ENCODE results near the gene SH3RF3. TPM values are rescaled to one million over a fixed set of nuclear protein-coding genes. Genes with fewer than 3 reads are reported as not detected.
A peak's percentile ranks its signal among the peaks of the same experiment; 100 is the strongest.

Gene SH3RF3
- total RNA-seq, 1 donor from 2014 or later = 2.1 TPM

DNA sequence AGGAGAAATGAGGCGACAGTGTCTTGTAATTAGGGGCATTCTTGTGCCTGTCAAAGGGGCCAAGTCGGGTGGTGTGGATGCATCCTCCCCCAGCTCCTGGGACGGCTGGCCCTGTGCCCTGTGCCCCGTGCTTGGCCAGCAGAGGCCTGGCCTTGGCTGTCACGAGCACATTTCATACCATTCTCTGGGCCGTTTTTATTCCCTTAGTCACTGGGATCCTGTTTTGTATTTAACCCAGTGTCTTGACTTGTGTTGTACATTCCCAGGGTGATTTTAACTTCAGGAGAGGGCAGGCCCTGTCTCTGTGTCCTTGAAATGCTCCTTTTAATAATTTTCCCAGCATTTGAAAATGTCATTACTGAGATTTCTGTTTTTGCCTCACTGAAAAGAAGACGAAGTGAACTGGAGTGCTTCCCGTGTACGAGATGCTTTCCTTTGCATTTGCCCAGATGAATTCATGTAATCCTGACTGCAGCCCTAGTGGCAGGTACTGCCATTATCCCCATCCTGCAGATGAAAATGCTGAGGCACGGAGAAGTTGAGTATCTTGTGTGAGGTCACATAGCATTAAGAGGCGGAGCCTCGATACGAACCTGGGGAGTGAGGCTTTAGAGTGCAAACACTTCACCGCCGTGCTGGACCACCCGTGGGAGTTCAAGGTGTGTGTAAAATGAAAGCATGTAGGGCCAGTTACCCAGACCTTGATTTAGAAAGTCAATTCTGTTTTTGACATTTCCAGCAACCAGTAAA lies 57.0 kb downstream of the SH3RF3 start:
- no peaks in the 10 kb centered on the region for H3K36me3 ChIP-seq (ENCODE audit: control insufficient read depth in 3 of 3, insufficient read depth in 3 of 3, low read length in 3 of 3)
- peaks cover 33 to 39% (median 34%) of the 10 kb centered on the region in 3 donors for H3K4me1 ChIP-seq (ENCODE audit: control insufficient read depth in 3 of 3, insufficient read depth in 3 of 3, low read length in 3 of 3)
- no peaks in the 10 kb centered on the region for H3K27me3 ChIP-seq (ENCODE audit: control insufficient read depth in 3 of 3, insufficient read depth in 3 of 3, low read length in 3 of 3)
- H3K9me3 ChIP-seq (ENCODE audit: control insufficient read depth in 3 of 3, low read length in 3 of 3) = no peaks in the 10 kb centered on the region
- H3K27ac ChIP-seq (ENCODE audit: low read depth, low read length) = peak overlapping the region; percentile 92
- H3K4me3 ChIP-seq (ENCODE audit: low read length in 3 of 3) = peak overlapping the region; percentile 16 to 30 (median 25)
- H3K9ac ChIP-seq (ENCODE audit: low read depth in 1 of 3, low read length in 3 of 3) = peak overlapping the region; percentile 62 to 79 (median 71)

DNA sequence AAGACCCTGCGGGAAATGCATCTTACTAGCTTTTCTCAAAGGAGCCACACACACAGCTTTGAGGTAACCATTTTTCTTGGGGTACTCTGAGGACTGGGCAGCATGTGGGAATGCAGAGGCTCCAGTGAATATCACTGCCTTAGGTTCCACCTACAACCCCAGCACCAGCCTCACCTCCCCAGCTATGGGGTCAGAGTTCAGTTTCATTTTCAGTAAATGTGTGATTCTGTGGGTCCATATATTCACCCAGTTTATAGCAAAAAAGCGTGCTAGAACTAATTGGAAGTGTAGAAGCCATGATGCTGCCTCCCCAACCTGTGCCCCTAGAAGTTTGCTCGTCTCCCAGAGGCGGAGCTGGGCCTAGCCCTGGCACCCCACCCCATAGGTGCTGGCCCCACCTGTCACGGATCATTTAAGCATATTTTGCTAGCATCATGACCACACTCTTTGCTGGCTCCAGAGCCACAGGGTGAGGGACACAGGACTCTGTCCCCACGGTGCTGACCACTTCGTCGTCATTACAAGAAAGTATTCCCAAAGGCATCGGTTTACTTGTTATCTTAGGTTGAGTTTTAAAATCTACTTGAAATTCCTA lies 57.7 kb downstream of the SH3RF3 start:
- Histone ChIP-seq H3K9me3 (ENCODE audit: control insufficient read depth in 3 of 3, low read length in 3 of 3) (no peaks in the 10 kb centered on the region), H3K27ac (ENCODE audit: low read depth, low read length) (peak overlapping the region; percentile 92), H3K36me3 (ENCODE audit: control insufficient read depth in 3 of 3, insufficient read depth in 3 of 3, low read length in 3 of 3) (no peaks in the 10 kb centered on the region), H3K4me3 (ENCODE audit: low read length in 3 of 3) (no peak overlapping the region), H3K27me3 (ENCODE audit: control insufficient read depth in 3 of 3, insufficient read depth in 3 of 3, low read length in 3 of 3) (no peaks in the 10 kb centered on the region), H3K9ac (ENCODE audit: low read depth in 1 of 3, low read length in 3 of 3) (peak overlapping the region in 1 of 3 donors; percentile 79), H3K4me1 (ENCODE audit: control insufficient read depth in 3 of 3, insufficient read depth in 3 of 3, low read length in 3 of 3) (peaks cover 33 to 46% (median 34%) of the 10 kb centered on the region in 3 donors)

DNA sequence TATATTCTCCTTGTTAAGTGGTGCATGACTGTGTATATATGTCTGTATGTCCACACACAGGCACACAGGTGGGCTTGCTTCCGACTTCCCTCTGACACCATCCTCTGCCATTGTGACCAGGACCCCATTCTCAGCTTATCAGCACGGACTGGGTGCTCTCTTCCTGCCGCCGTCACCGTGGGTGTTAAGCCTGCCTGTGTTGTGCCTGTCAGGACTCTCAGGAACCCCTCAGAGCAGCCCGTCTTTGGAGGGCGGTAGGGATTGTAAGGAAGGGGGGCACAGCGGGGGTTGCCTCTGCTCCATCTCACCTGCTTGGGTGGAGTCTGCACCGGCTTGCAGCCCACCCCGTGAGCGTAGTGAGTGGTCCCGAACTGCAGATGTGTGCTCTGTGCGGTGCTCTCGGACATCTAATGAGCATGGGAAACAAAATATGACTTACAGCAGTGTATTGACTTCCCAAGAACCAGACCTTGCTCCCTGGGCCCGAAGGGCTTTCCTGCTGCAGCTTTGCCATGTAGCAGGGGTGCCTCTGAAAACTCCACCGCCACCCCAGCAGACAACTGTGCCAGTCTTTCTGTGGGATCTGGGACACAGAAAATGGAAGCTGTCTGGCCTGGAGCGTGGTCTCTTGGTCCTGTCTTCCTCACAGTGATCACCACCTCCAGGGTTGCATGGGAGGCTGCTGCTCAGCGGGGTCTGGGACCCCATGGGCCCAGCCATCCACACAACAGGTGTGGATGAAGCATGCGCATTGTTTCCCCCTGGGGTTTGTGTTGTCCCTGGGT lies 58.9 kb downstream of the SH3RF3 start:
- Histone ChIP-seq H3K4me1 (ENCODE audit: control insufficient read depth in 3 of 3, insufficient read depth in 3 of 3, low read length in 3 of 3) (peaks cover 33 to 46% (median 40%) of the 10 kb centered on the region in 3 donors), H3K4me3 (ENCODE audit: low read length in 3 of 3) (no peak overlapping the region), H3K27ac (ENCODE audit: low read depth, low read length) (no peak overlapping the region), H3K27me3 (ENCODE audit: control insufficient read depth in 3 of 3, insufficient read depth in 3 of 3, low read length in 3 of 3) (no peaks in the 10 kb centered on the region), H3K9me3 (ENCODE audit: control insufficient read depth in 3 of 3, low read length in 3 of 3) (no peaks in the 10 kb centered on the region), H3K9ac (ENCODE audit: low read depth in 1 of 3, low read length in 3 of 3) (no peak overlapping the region), H3K36me3 (ENCODE audit: control insufficient read depth in 3 of 3, insufficient read depth in 3 of 3, low read length in 3 of 3) (no peaks in the 10 kb centered on the region)

DNA sequence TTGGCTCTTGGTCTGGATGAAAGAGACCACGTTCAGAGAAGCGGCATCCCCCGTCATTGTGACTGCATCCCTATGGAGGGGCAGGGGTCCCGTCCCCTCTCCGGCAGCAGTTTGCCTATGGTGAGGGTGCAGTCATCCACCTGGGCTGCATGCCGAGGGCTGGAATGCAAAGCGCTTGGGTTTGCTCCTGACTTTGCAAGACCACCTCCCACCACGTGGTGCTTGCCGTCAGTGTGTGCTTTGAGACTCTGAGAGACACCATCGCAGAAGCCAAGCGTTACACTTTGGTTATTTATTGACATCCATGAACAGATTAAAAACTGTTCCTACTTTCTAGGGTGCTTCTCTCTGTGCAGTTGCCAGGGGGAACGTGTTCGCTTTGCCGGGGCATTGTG lies 59.5 kb downstream of the SH3RF3 start:
- Histone ChIP-seq H3K27ac (ENCODE audit: low read depth, low read length) (no peak overlapping the region), H3K4me1 (ENCODE audit: control insufficient read depth in 3 of 3, insufficient read depth in 3 of 3, low read length in 3 of 3) (peaks cover 34 to 49% (median 42%) of the 10 kb centered on the region in 3 donors), H3K27me3 (ENCODE audit: control insufficient read depth in 3 of 3, insufficient read depth in 3 of 3, low read length in 3 of 3) (no peaks in the 10 kb centered on the region), H3K4me3 (ENCODE audit: low read length in 3 of 3) (no peak overlapping the region), H3K36me3 (ENCODE audit: control insufficient read depth in 3 of 3, insufficient read depth in 3 of 3, low read length in 3 of 3) (no peaks in the 10 kb centered on the region), H3K9me3 (ENCODE audit: control insufficient read depth in 3 of 3, low read length in 3 of 3) (no peaks in the 10 kb centered on the region), H3K9ac (ENCODE audit: low read depth in 1 of 3, low read length in 3 of 3) (no peak overlapping the region)

DNA sequence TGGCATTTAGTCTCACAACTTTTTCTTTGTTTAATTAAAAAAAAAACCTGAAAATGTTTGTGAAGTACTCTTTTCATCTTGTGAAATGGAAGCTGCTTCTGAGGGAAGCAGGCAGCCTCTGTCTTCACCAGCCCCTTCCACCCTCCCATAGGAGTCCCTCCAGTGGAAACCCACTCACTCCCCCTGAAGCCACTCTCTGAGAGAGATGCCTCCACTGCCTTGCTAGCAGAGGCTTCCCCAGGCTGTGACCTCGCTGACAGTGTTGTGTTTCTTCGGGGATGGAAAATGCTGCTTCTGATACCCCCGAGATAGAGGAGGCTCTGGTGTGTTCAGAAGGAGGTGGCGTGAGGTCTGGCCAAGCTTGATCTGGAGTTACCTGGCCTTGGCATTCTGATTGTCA lies 59.9 kb downstream of the SH3RF3 start:
- no peaks in the 10 kb centered on the region for H3K36me3 ChIP-seq (ENCODE audit: control insufficient read depth in 3 of 3, insufficient read depth in 3 of 3, low read length in 3 of 3)
- H3K27ac ChIP-seq (ENCODE audit: low read depth, low read length) = no peak overlapping the region
- no peaks in the 10 kb centered on the region for H3K9me3 ChIP-seq (ENCODE audit: control insufficient read depth in 3 of 3, low read length in 3 of 3)
- no peak overlapping the region for H3K9ac ChIP-seq (ENCODE audit: low read depth in 1 of 3, low read length in 3 of 3)
- H3K4me3 ChIP-seq (ENCODE audit: low read length in 3 of 3) = no peak overlapping the region
- no peaks in the 10 kb centered on the region for H3K27me3 ChIP-seq (ENCODE audit: control insufficient read depth in 3 of 3, insufficient read depth in 3 of 3, low read length in 3 of 3)
- peaks cover 34 to 49% (median 42%) of the 10 kb centered on the region in 3 donors for H3K4me1 ChIP-seq (ENCODE audit: control insufficient read depth in 3 of 3, insufficient read depth in 3 of 3, low read length in 3 of 3)

DNA sequence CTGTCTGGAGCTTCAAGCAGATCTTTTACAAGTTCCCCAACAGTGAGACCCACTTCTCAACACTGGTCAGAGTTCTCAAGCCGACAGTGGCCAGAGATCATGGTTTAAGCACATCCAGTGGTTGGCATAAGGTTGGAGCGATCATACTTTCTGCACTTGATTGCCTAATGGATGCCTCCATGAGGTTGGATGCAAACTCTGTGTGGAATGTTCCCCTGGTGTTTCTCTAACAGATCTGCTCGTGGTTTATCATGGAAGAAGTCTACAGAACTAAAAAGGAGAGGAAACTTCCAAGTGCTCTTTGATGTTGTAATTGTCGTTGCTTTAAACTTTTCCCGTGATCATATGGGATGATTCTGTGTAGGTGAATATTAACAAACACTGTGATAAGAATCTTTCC lies 60.7 kb downstream of the SH3RF3 start:
- Histone ChIP-seq H3K27ac (ENCODE audit: low read depth, low read length) (no peak overlapping the region), H3K36me3 (ENCODE audit: control insufficient read depth in 3 of 3, insufficient read depth in 3 of 3, low read length in 3 of 3) (no peaks in the 10 kb centered on the region), H3K9ac (ENCODE audit: low read depth in 1 of 3, low read length in 3 of 3) (no peak overlapping the region), H3K27me3 (ENCODE audit: control insufficient read depth in 3 of 3, insufficient read depth in 3 of 3, low read length in 3 of 3) (no peaks in the 10 kb centered on the region), H3K9me3 (ENCODE audit: control insufficient read depth in 3 of 3, low read length in 3 of 3) (no peaks in the 10 kb centered on the region), H3K4me3 (ENCODE audit: low read length in 3 of 3) (no peak overlapping the region), H3K4me1 (ENCODE audit: control insufficient read depth in 3 of 3, insufficient read depth in 3 of 3, low read length in 3 of 3) (peaks cover 36 to 49% (median 42%) of the 10 kb centered on the region in 3 donors)

DNA sequence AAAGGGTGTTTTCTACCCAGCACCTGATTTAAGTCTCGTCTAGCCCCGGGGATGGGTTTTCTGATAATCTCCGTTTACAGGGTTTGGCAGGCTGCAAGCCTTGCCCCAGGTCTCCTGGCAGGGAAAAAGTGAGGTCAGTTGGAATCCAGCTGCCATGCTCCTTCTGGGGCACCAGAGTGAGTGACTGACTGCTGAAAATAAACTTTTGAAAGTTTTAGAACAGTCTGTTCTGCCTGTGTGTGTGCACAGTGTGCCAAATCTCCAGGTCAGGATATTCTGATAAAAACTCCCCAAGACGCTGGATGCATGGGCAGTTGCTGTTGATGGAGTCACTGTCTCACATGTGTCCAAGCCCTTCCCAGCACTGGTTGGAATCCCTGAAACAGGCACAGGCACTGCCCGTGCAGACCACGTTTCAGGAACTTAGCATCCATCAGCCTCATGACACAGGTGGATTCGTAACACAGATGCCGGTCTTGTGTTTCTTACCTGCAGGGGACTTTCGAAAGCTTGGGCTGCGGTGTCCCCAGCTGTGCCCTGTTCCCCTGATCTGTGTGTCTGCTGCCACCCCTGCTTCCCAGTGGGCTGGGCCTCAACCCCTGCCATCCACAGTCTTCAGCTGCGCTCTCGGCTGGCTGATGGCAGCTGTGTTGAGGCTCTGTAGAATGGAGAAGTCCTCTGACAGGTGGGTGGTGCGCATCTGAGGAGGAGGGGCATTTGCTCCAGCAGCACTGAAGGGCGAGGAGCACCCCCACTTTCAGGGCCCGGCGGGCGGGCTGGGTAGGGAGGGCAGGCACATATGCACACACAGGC lies 65.0 kb downstream of the SH3RF3 start:
- no peak overlapping the region for H3K27ac ChIP-seq (ENCODE audit: low read depth, low read length)
- H3K4me3 ChIP-seq (ENCODE audit: low read length in 3 of 3) = no peak overlapping the region
- no peaks in the 10 kb centered on the region for H3K27me3 ChIP-seq (ENCODE audit: control insufficient read depth in 3 of 3, insufficient read depth in 3 of 3, low read length in 3 of 3)
- H3K4me1 ChIP-seq (ENCODE audit: control insufficient read depth in 3 of 3, insufficient read depth in 3 of 3, low read length in 3 of 3) = peaks cover 47 to 65% (median 49%) of the 10 kb centered on the region in 3 donors
- H3K9me3 ChIP-seq (ENCODE audit: control insufficient read depth in 3 of 3, low read length in 3 of 3) = no peaks in the 10 kb centered on the region
- H3K9ac ChIP-seq (ENCODE audit: low read depth in 1 of 3, low read length in 3 of 3) = peak overlapping the region in 1 of 3 donors; percentile 76
- H3K36me3 ChIP-seq (ENCODE audit: control insufficient read depth in 3 of 3, insufficient read depth in 3 of 3, low read length in 3 of 3) = no peaks in the 10 kb centered on the region

DNA sequence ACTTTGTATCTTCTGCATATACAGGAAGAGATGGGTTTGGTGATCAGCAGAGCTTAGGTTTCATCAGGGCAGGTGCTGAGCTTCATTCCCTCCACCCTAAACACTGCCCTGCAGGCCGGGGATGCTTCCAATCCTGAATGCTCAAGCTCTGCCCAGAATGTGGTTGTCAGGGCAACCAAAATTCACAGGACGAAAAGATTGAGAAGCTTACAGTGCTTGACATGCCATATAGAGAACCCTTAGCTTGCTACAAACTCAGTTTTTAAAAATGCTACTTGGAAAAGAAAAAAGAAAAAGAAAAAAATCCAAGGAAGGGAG lies 65.6 kb downstream of the SH3RF3 start:
- Histone ChIP-seq H3K9ac (ENCODE audit: low read depth in 1 of 3, low read length in 3 of 3) (peak overlapping the region in 2 of 3 donors; percentile 26 to 76), H3K4me1 (ENCODE audit: control insufficient read depth in 3 of 3, insufficient read depth in 3 of 3, low read length in 3 of 3) (peaks cover 47 to 65% (median 49%) of the 10 kb centered on the region in 3 donors), H3K36me3 (ENCODE audit: control insufficient read depth in 3 of 3, insufficient read depth in 3 of 3, low read length in 3 of 3) (no peaks in the 10 kb centered on the region), H3K27ac (ENCODE audit: low read depth, low read length) (peak overlapping the region; percentile 81), H3K27me3 (ENCODE audit: control insufficient read depth in 3 of 3, insufficient read depth in 3 of 3, low read length in 3 of 3) (no peaks in the 10 kb centered on the region), H3K9me3 (ENCODE audit: control insufficient read depth in 3 of 3, low read length in 3 of 3) (no peaks in the 10 kb centered on the region), H3K4me3 (ENCODE audit: low read length in 3 of 3) (peak overlapping the region in 1 of 3 donors; percentile 22)

DNA sequence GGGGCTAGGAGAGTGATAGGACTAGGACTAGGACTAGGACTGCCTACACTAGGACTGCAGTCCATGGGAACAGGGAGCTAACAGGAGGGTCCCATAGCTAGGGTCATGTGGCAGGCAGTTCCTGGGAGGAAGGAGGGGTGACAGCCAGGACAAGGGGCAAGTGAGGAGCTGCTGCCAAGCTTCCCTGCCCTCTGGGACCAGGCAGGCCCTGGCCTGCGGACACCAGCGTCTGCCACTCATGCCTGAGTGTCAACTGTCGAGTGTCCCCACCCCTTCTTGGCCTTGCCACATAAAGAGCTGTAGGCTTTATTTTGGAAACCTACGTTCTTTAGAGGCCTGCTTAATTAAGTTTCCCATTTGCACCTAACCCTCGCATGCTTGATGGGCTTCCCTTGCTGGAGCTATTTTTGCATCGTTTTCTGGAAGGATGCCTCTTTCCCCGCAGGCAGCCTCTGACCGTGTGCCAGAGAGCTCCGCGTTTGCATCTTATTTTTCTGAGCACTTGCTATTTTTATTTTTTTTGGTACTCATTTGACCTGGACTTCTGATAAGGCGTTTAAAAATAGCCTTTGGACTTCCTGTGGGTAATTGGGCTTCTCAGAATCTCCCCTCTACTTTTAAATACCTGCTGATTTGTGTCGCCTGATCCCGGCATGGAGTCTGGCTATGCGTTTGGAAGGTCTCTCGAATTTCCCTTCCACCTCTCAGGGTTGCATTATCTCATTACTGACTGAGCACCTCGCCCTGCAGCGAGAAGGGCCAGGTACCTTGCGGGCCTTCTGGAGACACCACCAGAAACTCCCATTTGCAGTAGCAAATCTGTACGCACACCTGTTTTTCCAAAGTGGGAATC lies 66.4 kb downstream of the SH3RF3 start:
- H3K27ac ChIP-seq (ENCODE audit: low read depth, low read length) = peak overlapping the region; percentile 81
- H3K36me3 ChIP-seq (ENCODE audit: control insufficient read depth in 3 of 3, insufficient read depth in 3 of 3, low read length in 3 of 3) = no peaks in the 10 kb centered on the region
- H3K9me3 ChIP-seq (ENCODE audit: control insufficient read depth in 3 of 3, low read length in 3 of 3) = no peaks in the 10 kb centered on the region
- H3K4me3 ChIP-seq (ENCODE audit: low read length in 3 of 3) = peak overlapping the region; percentile 34 to 63 (median 34)
- peaks cover 47 to 61% (median 49%) of the 10 kb centered on the region in 3 donors for H3K4me1 ChIP-seq (ENCODE audit: control insufficient read depth in 3 of 3, insufficient read depth in 3 of 3, low read length in 3 of 3)
- no peaks in the 10 kb centered on the region for H3K27me3 ChIP-seq (ENCODE audit: control insufficient read depth in 3 of 3, insufficient read depth in 3 of 3, low read length in 3 of 3)
- H3K9ac ChIP-seq (ENCODE audit: low read depth in 1 of 3, low read length in 3 of 3) = peak overlapping the region; percentile 26 to 76 (median 67)

Measured in skeletal muscle tissue (tissue), 4 donors.